Keratinocyte (primary cell): ENCODE measurements around the gene SYVN1. TPM values are rescaled to one million over a fixed set of nuclear protein-coding genes. Genes with fewer than 3 reads are reported as not detected.

Experiments
- DNase-seq: peaks from one replicate; pipeline ENCODE4 v3.0.0-alpha.2; 2011; ENCODE audit warnings: low read depth, missing footprints, low spot score
- FAIRE-seq: peaks from 2 replicates; lab custom pipeline; 2011; peaks lifted over from hg19 to GRCh38; lab: Jason Lieb, UNC
- H2AFZ ChIP-seq: 2 replicates; pipeline ENCODE4 v1.6.0; 2012; ENCODE audit warnings: low read length, control low read depth, inconsistent platforms; ENCODE audit not compliant: control insufficient read depth
- H3K27ac ChIP-seq: 2 replicates; pipeline ENCODE4 v1.5.1; 2011; ENCODE audit warnings: low read length; ENCODE audit not compliant: control insufficient read depth, insufficient read depth
- H3K27me3 ChIP-seq: 3 replicates; pipeline ENCODE4 v1.6.0; 2011; ENCODE audit warnings: low read length; ENCODE audit not compliant: control insufficient read depth, insufficient read depth; ENCODE audit errors: extremely low read depth
- H3K36me3 ChIP-seq, 2 experiments: 2 replicates in 1 of 2; 3 replicates in 1 of 2; pipeline ENCODE4 v1.5.1; 2011; ENCODE audit warnings: low read length in 2 of 2, mild to moderate bottlenecking in 1 of 2; ENCODE audit not compliant: control insufficient read depth in 2 of 2, insufficient read depth in 2 of 2; ENCODE audit errors: extremely low read depth in 1 of 2
- H3K4me1 ChIP-seq: 3 replicates; pipeline ENCODE4 v1.5.1; 2011; ENCODE audit warnings: low read length; ENCODE audit not compliant: control insufficient read depth, insufficient read depth; ENCODE audit errors: extremely low read depth
- H3K4me2 ChIP-seq: 3 replicates; pipeline ENCODE4 v1.6.0; 2011; ENCODE audit warnings: low read depth, low read length; ENCODE audit not compliant: control insufficient read depth, insufficient read depth; ENCODE audit errors: extremely low read depth
- H3K4me3 ChIP-seq, 3 experiments: fragments of 200-600 bp in 1 of 3; sonication (generic) in 1 of 3; 2 replicates in 2 of 3; 3 replicates in 1 of 3; pipeline ENCODE4 v1.5.1; 2011 to 2016; ENCODE audit warnings: low read length in 3 of 3, mild to moderate bottlenecking in 3 of 3, control low read depth in 2 of 3, inconsistent platforms in 1 of 3, low read depth in 1 of 3, mixed read lengths in 1 of 3, mixed run types in 1 of 3, moderate library complexity in 1 of 3; ENCODE audit not compliant: control insufficient read depth in 2 of 3, insufficient read depth in 2 of 3; ENCODE audit errors: extremely low read depth in 1 of 3
- H3K79me2 ChIP-seq: 2 replicates; pipeline ENCODE4 v1.6.0; 2012; ENCODE audit warnings: low read length; ENCODE audit not compliant: control insufficient read depth, insufficient read depth
- H3K9ac ChIP-seq: 3 replicates; pipeline ENCODE4 v1.6.0; 2011; ENCODE audit warnings: low read length; ENCODE audit not compliant: control insufficient read depth, insufficient read depth; ENCODE audit errors: extremely low read depth
- H3K9me1 ChIP-seq: 3 replicates; pipeline ENCODE4 v1.6.0; 2011; ENCODE audit warnings: low read length; ENCODE audit not compliant: control insufficient read depth, insufficient read depth; ENCODE audit errors: extremely low read depth
- H3K9me3 ChIP-seq: 2 replicates; pipeline ENCODE4 v1.5.1; 2012; ENCODE audit warnings: low read depth, low read length; ENCODE audit not compliant: control insufficient read depth
- H4K20me1 ChIP-seq: 3 replicates; pipeline ENCODE4 v1.6.0; 2011; ENCODE audit warnings: low read length; ENCODE audit not compliant: control insufficient read depth, insufficient read depth; ENCODE audit errors: extremely low read depth
- CTCF ChIP-seq, 3 experiments: IDR thresholded peaks in 1 of 3; conservative IDR thresholded peaks in 1 of 3; optimal IDR thresholded peaks in 1 of 3; 2 replicates in 2 of 3; 3 replicates in 1 of 3; pipeline versions ENCODE3 to v1.5.1; 2011; ENCODE audit warnings: low read length in 3 of 3, mild to moderate bottlenecking in 3 of 3, moderate library complexity in 2 of 3, control low read depth in 1 of 3, inconsistent platforms in 1 of 3; ENCODE audit not compliant: insufficient read depth in 2 of 3; ENCODE audit errors: extremely low read depth in 1 of 3
- EZH2 ChIP-seq: IDR thresholded peaks from one replicate; pipeline ENCODE4 v1.6.1; 2012; ENCODE audit warnings: inconsistent platforms, mild to moderate bottlenecking, low read length, moderate library complexity
- dilution Hi-C: fragments of 300-500 bp; cut with MboI; formaldehyde crosslinking; loops from one replicate; pipeline ENCODE4 v1.7.0; 2020; ENCODE audit warnings: low sequenced_read_pairs; ENCODE audit not compliant: extremely low pct_ligation_motif_present
- polyA plus RNA-seq, 5 experiments: library from polyadenylated mRNA; depleted of rRNA in 3 of 5; stranded (reverse) in 3 of 5; stranded (forward) in 1 of 5; unstranded in 1 of 5; fragments of >200 nt; gene quantifications; 1 replicate in 1 of 5; 2 replicates in 3 of 5; 3 replicates in 1 of 5; pipeline versions ENCODE4 v1.2.1 to v1.2.3, GENCODE V29; 2011 to 2012; ENCODE audit warnings: missing spikeins in 2 of 5, low read depth in 1 of 5, low replicate concordance in 1 of 5

SYVN1 gene
- polyA plus RNA-seq, 1 donor (not counting 4 experiments of a cell fraction or from before 2014, with no cell fraction given) = 10.8 TPM

DNA sequence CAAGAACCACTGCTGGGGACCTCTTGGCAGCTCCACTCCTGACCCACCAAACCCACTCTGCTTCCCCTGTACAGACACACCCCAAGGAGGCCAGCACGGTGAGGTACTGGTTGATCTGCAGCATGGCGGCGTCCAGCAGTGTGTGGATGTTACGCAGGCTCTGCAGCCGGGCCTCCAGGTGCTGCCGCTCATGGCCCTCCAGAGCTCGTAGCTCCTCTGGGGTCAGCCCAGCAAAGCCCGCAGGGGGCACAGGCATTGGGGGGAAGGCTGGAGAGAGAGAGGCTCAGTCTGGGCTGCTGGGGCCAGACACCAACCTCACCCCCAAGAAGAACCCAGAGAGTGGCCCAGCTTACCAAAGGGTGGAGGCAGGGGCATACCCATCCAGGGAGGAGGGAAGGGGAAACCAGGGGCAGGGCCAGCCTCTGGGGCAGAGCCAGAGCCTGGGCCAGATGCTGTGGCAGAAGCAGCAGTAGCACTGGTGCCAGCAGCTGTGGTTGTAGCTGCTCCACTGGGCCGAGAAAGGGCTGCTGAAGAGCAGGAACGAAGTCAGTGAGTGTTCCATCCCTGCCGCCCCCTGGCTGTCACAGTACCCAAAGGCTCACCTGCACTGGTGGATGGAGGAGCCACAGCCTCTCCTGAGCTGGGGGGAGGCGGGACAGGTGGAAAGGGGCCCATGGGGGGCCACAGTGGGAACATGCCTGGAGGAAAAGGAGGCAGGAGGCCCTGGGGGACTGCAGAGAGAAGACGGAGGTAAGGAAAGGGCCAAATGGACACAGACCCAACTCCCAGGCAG lies 4.5 kb downstream of the SYVN1 start:
- Histone ChIP-seq H3K27ac (no peak overlapping the region), H3K4me1 (peaks cover 13% of the 10 kb centered on the region), H4K20me1 (peaks cover 8% of the 10 kb centered on the region), H2AFZ (no peak overlapping the region), H3K27me3 (no peaks in the 10 kb centered on the region), H3K4me2 (no peak overlapping the region), H3K36me3 (peaks cover 47 to 52% of the 10 kb centered on the region in 2 experiments), H3K79me2 (peaks cover 36% of the 10 kb centered on the region), H3K9me1 (no peaks in the 10 kb centered on the region), H3K9ac (no peak overlapping the region), H3K9me3 (no peaks in the 10 kb centered on the region), H3K4me3 (no peak overlapping the region)
- DNase-seq = no peak
- no peak for FAIRE-seq
- dilution Hi-C loops = no loop called here
- TF ChIP-seq CTCF (optimal IDR thresholded peaks at IDR 0.05 in 1 of 3, IDR thresholded peaks at IDR 0.05 in 1 of 3, conservative IDR thresholded peaks at IDR 0.05 in 1 of 3; ENCODE audit: extremely low read depth in 1 of 3, insufficient read depth in 2 of 3, low read length in 3 of 3) (no peak), EZH2 (no peak)

- Histone ChIP-seq H3K9me3 (no peaks in the 10 kb centered on the region), H3K4me1 (peaks cover 11% of the 10 kb centered on the region), H3K9me1 (no peaks in the 10 kb centered on the region), H3K36me3 (peaks cover 47 to 52% of the 10 kb centered on the region in 2 experiments), H3K4me2 (no peak overlapping the region), H3K27me3 (no peaks in the 10 kb centered on the region), H3K9ac (no peak overlapping the region), H3K79me2 (peaks cover 37% of the 10 kb centered on the region), H4K20me1 (peaks cover 8% of the 10 kb centered on the region), H3K4me3 (no peak overlapping the region), H2AFZ (no peak overlapping the region), H3K27ac (no peak overlapping the region)
- no peak for DNase-seq
- TF ChIP-seq CTCF (optimal IDR thresholded peaks at IDR 0.05 in 1 of 3, IDR thresholded peaks at IDR 0.05 in 1 of 3, conservative IDR thresholded peaks at IDR 0.05 in 1 of 3; ENCODE audit: extremely low read depth in 1 of 3, insufficient read depth in 2 of 3, low read length in 3 of 3) (no peak), EZH2 (no peak)
- dilution Hi-C loops = no loop called here
- FAIRE-seq = no peak
Measured at GRCh38 chr11:65128182-65129145, 5.9 kb downstream of the SYVN1 start.
